Lung (tissue), 12 donors: ENCODE results near the gene ARHGEF16. TPM values are rescaled to one million over a fixed set of nuclear protein-coding genes. Genes with fewer than 3 reads are reported as not detected.

Source experiments
- ATAC-seq: fragments of 200-7000 bp; cut with Tn5 transposase; one replicate; pipeline ENCODE4 v1.9.1; 2020; ENCODE audit warnings: moderate number of reproducible peaks; ENCODE audit not compliant: insufficient read depth, low FRiP score
- DNase-seq, 3 donors: peaks; one replicate each; pipeline ENCODE4 v3.0.0-alpha.2; 2013 to 2017
- H3K27ac ChIP-seq, 2 donors: one replicate each; pipeline ENCODE4 v1.5.1; 2013; ENCODE audit warnings: mild to moderate bottlenecking in 2 of 2, moderate library complexity in 2 of 2, control low read depth in 1 of 2, inconsistent platforms in 1 of 2, low read depth in 1 of 2, low read length in 1 of 2
- H3K27me3 ChIP-seq, 3 donors: one replicate each; pipeline ENCODE4 v1.5.1; 2013; ENCODE audit warnings: low read length in 2 of 3; ENCODE audit not compliant: control insufficient read depth in 3 of 3, insufficient read depth in 3 of 3
- H3K36me3 ChIP-seq, 4 donors: one replicate each; pipeline ENCODE4 v1.5.1; 2013; ENCODE audit warnings: low read length in 4 of 4, mild to moderate bottlenecking in 1 of 4, moderate library complexity in 1 of 4; ENCODE audit not compliant: control insufficient read depth in 4 of 4, insufficient read depth in 4 of 4
- H3K4me1 ChIP-seq, 5 donors: one replicate each; pipeline ENCODE4 v1.5.1; 2013; ENCODE audit warnings: low read length in 5 of 5, mild to moderate bottlenecking in 2 of 5, moderate library complexity in 1 of 5; ENCODE audit not compliant: control insufficient read depth in 5 of 5, insufficient read depth in 5 of 5
- H3K4me3 ChIP-seq: one replicate; pipeline ENCODE4 v1.5.1; 2013; ENCODE audit warnings: mild to moderate bottlenecking, control low read depth, moderate library complexity
- H3K9ac ChIP-seq, 2 donors: one replicate each; pipeline ENCODE4 v1.5.1; 2013; ENCODE audit warnings: low read length in 2 of 2, control low read depth in 1 of 2; ENCODE audit not compliant: insufficient read depth in 1 of 2
- H3K9me3 ChIP-seq, 4 donors: one replicate each; pipeline ENCODE4 v1.5.1; 2013; ENCODE audit warnings: low read length in 3 of 4, mild to moderate bottlenecking in 1 of 4, moderate library complexity in 1 of 4; ENCODE audit not compliant: control insufficient read depth in 4 of 4, insufficient read depth in 3 of 4
- WGBS, 2 donors: extraction: QIAGEN DNeasy Blood & Tissue Kit; methylation state at CpG; one replicate each; pipeline ENCODE4 v1.1.7; 2013; 5-methylcytosine and 5-hydroxymethylcytosine counted together
- polyA plus RNA-seq, 2 donors: library from polyadenylated mRNA; stranded (reverse); fragments of 200-250 nt; gene quantifications; one replicate each; pipeline ENCODE4 v1.2.1, GENCODE V29; 2013
- total RNA-seq, 2 donors: library from RNA; depleted of rRNA in 1 of 2; stranded (reverse); fragments of >200 nt in 1 of 2; gene quantifications; one replicate each; pipeline ENCODE4 v1.2.1, GENCODE V29; 2014 to 2021
- TF ChIP-seq, protein P1 (sequence below): IDR thresholded peaks from 2 replicates; pipeline ENCODE4 v1.5.1; 2012; ENCODE audit warnings: mild to moderate bottlenecking; ENCODE audit errors: control extremely low read depth, extremely low read depth
- donor health status: control.
- donor health status: control.
- donor health status: Bipolar disorder and iron deficiency.
- donor health status: healthy.
- donor health status: DM: yes; HTN: yes; CAD: no.

ARHGEF16 gene
- total and polyA plus RNA-seq, 4 donors = 6.5 to 14.8 (median 9.8) TPM

DNA sequence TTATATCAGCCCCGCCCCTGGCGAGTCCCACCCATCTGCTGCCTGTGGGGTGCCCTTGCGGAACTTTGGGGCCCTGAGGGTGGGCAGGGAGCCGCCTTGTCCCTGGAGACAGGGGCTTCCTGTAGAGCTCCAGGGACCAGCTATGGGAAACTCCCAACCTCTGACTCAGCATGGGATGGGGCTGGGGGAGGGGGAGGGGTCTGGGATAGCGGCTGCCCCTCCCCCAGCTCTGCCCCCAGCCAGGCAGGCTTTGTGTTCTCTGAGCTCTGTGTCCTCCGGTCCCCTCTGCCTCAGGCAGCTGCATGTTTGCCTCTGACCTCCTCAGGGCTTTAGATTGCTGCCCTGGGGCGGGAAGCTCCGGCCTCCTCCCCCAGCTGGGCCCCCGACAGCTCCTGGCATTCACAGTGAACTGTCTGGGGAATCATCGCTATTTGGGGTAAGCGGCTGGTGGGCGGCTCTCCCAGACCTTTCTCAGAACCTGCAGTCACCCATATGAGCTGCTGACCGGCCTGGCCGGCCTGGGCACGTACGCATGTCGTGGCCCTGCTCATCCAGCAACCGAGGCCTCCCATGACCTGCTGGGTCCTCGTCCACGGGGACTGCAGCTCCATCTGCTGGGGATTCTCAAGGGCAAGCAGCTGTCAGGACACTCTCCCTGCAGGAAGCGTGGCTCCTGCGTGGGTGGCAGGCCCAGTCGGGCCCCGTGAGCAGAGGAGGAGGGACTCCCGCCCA lies 17.1 kb downstream of the ARHGEF16 start:
- WGBS, 2 donors = 53 to 62% methylated on average over 25 of the region's 25 CpGs

GRCh38 chr1:3472088-3472850 lies 17.8 kb downstream of the ARHGEF16 start:
- Histone ChIP-seq H3K27ac (no peak overlapping the region), H3K9me3 (no peaks in the 10 kb centered on the region), H3K27me3 (no peaks in the 10 kb centered on the region), H3K9ac (no peak overlapping the region), H3K4me3 (no peak overlapping the region), H3K4me1 (peaks cover 0 to 26% (median 0%) of the 10 kb centered on the region in 5 donors), H3K36me3 (peaks cover 0 to 5% (median 0%) of the 10 kb centered on the region in 4 donors)
- TF ChIP-seq, protein P1, sequence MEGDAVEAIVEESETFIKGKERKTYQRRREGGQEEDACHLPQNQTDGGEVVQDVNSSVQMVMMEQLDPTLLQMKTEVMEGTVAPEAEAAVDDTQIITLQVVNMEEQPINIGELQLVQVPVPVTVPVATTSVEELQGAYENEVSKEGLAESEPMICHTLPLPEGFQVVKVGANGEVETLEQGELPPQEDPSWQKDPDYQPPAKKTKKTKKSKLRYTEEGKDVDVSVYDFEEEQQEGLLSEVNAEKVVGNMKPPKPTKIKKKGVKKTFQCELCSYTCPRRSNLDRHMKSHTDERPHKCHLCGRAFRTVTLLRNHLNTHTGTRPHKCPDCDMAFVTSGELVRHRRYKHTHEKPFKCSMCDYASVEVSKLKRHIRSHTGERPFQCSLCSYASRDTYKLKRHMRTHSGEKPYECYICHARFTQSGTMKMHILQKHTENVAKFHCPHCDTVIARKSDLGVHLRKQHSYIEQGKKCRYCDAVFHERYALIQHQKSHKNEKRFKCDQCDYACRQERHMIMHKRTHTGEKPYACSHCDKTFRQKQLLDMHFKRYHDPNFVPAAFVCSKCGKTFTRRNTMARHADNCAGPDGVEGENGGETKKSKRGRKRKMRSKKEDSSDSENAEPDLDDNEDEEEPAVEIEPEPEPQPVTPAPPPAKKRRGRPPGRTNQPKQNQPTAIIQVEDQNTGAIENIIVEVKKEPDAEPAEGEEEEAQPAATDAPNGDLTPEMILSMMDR = no peak
- 83 to 89% methylated on average over 24 to 25 of the region's 25 CpGs for WGBS, 2 donors
- ATAC-seq (no peak), DNase-seq (no peak)

More for the DNA sequence above, 17.1 kb downstream of the ARHGEF16 start:
- H3K36me3 ChIP-seq = peaks cover 0 to 5% (median 0%) of the 10 kb centered on the region in 4 donors
- peaks cover 0 to 28% (median 0%) of the 10 kb centered on the region in 5 donors for H3K4me1 ChIP-seq
- H3K9ac ChIP-seq = no peak overlapping the region
- DNase-seq = peak; percentile 47 to 71 (median 60)
- ATAC-seq = no peak
- no peak overlapping the region for H3K27ac ChIP-seq
- H3K27me3 ChIP-seq = no peaks in the 10 kb centered on the region
- no peaks in the 10 kb centered on the region for H3K9me3 ChIP-seq
- H3K4me3 ChIP-seq = no peak overlapping the region
- TF ChIP-seq, protein P1 = no peak

GRCh38 chr1:3472906-3473305 lies 18.4 kb downstream of the ARHGEF16 start:
- Histone ChIP-seq H3K9ac (no peak overlapping the region), H3K27ac (no peak overlapping the region), H3K9me3 (no peaks in the 10 kb centered on the region), H3K27me3 (no peaks in the 10 kb centered on the region), H3K36me3 (peaks cover 0 to 5% (median 0%) of the 10 kb centered on the region in 4 donors), H3K4me1 (peaks cover 0 to 21% (median 0%) of the 10 kb centered on the region in 5 donors), H3K4me3 (no peak overlapping the region)
- WGBS, 2 donors = 92 to 93% methylated on average over 17 of the region's 17 CpGs
- TF ChIP-seq, protein P1 = no peak
- no peak for ATAC-seq
- no peak for DNase-seq
